Heart left ventricle (tissue), 13 donors: ENCODE results near the gene CSNK1G1.

Experiments used
- POLR2A ChIP-seq, 2 donors: fragments of 450-650 bp; IDR thresholded peaks; one replicate each; pipeline ENCODE4 v1.6.1; 2017; ENCODE audit warnings: antibody characterized with exemption in 2 of 2, mild to moderate bottlenecking in 2 of 2, moderate library complexity in 2 of 2
- TF ChIP-seq, protein P1 (sequence below), 12 donors: fragments of 200-600 bp; sonication (generic) in 4 of 12; IDR thresholded peaks; one replicate each; pipeline versions ENCODE4 v1.5.0 to v1.8.0; 2018 to 2022; ENCODE audit warnings: antibody characterized with exemption in 12 of 12, mild to moderate bottlenecking in 5 of 12
- donor health status: ischemic (EF 13 %, LVEDD 7.1; RV severe dilation, severe dysfunction).
- donor health status: DM: no; HTN: yes; CAD: no.
- donor health status: DM: no; HTN: no; CAD: no.
- donor health status: ischemic (EF 25% LVEDD 6.9; RV normal size, moderate dysfunction).
- donor health status: ischemic (EF 25% LVEDD 5.7; RV mildly dilated, moderate dysfunction).
- donor health status: ischemic (EF 35%, LVEDD 5.7; RV mildly dilated, moderate dysfunction).
- donor health status: nonischemic (EF 11% LVEDD 7.7; RV severe dilation, severe dysfunction).
- donor health status: DM: yes; HTN: yes; CAD: no.
- donor health status: PGD.
- donor health status: ischemic (EF 29% LVEDD 5.4; RV normal size, mild dysfunction).
- donor health status: nonischemic (EF 23%, LVEDD 6.1; RV moderate dilation, normal function).

DNA sequence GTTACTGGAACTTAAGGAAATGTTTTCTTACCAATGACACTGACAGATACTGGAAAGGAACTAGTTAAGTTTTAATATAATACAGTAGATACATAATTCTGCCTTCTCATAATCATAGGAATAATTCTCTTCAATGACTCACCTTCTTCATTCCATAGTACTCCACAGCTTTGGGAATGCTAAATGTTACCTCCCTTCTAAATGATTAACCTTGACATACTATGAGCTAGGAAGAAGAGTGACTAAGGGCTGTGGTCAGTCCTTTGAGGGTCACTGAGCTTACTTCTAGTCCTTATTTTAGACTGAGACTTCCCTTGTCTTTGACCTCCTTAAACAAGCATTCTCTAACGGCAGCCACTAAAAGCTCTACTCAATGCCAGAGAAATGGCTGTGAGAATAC, 123.6 kb downstream of the CSNK1G1 start:
- TF ChIP-seq POLR2A (IDR thresholded peaks at IDR 0.05), result no peak
- TF ChIP-seq, protein P1, sequence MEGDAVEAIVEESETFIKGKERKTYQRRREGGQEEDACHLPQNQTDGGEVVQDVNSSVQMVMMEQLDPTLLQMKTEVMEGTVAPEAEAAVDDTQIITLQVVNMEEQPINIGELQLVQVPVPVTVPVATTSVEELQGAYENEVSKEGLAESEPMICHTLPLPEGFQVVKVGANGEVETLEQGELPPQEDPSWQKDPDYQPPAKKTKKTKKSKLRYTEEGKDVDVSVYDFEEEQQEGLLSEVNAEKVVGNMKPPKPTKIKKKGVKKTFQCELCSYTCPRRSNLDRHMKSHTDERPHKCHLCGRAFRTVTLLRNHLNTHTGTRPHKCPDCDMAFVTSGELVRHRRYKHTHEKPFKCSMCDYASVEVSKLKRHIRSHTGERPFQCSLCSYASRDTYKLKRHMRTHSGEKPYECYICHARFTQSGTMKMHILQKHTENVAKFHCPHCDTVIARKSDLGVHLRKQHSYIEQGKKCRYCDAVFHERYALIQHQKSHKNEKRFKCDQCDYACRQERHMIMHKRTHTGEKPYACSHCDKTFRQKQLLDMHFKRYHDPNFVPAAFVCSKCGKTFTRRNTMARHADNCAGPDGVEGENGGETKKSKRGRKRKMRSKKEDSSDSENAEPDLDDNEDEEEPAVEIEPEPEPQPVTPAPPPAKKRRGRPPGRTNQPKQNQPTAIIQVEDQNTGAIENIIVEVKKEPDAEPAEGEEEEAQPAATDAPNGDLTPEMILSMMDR (IDR thresholded peaks at IDR 0.05), result no peak
